Stimulated activated CD8-positive, alpha-beta memory T cell treated with anti-CD3 and anti-CD28 coated beads, Interleukin-7, amount 100 ng/mL, for 1 hour (primary cell): Measurements from ENCODE around the gene USP35.
"Not testable (repeated sequence)": the region's sequence is repeated elsewhere in the genome, so short reads cannot be mapped to it uniquely, and the experiment has no call there.

ENCODE experiments used
- DNase-seq, 2 donors: peaks; one replicate each; pipeline ENCODE4 v3.0.0-alpha.2; 2020; ENCODE audit warnings: low read depth in 2 of 2

Gene USP35

DNA sequence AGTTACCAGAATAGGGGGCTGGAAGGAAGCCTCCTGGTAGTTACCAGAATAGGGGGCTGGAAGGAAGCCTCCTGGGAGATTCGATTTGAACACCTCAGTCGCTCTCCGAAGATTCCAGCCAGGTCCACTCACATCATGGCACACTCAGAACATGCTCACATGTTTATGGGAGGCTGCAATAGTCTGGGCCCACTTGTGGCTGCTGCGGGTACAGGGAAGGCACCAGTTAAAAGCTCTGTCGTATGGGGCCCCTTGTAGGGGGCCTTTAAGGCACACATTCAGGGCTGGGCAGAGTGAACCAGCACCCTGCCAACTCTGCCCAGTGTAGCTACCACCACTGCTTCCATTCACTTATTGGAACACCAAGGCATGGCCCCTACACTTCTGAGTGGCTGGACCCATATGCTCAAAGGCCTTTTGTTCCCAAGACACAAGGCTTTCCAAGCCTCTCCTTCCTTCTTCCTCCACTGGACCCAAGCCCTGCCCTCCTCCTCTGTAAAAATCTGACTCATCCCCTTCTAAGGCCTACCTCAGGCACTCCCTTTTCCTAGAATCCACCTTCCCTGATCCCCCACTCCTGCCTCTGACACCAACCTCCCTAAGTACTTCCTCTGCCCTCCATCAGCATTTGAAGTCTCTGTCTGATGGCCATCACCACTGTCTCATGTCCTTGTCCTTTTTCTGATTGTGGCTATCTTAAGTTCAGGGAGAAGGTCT is 28.0 kb downstream of the USP35 start:
- no peak for DNase-seq

DNA sequence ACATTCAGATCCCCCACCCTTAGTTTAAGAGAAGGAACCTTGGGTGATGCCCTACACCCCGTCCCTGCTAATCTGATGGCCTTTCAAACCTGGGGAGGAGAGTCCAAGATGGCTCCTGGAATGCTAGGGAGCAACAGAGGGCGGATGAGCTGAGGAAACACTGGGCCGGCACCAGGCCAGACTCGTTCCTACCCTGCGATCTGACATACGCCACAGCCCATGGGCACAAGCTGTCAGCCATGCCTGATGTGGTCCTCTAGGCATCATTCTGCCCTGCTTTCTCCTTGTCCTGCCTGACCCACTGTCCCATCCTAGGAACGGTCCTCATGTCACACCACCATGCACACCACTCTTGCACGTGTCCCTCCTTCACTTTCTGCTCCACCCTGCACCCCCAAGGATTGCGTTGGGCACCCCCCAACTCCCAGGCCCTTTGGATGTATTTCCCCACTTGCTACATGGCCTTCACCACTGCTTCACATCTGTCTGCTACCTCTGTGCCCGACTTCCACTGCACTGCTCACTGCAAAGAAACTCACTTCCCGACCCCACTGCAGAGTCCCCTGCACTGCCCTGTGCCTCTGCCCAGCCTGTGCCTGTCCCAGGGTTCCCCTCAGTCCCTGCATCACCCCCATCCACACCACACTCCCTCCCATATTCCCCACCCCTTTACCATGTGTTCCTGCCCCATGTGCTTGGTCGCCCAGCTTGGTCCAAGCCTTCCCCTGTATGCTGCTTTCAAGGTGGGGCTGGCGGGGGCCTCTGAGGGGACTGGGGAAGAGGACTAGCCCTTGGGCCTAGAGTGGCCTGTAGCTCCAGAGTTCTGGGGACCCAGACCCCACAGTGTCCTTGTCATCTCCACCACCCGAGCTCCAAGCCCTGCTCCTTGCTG is 29.2 kb downstream of the USP35 start:
- DNase-seq = no peak

DNA sequence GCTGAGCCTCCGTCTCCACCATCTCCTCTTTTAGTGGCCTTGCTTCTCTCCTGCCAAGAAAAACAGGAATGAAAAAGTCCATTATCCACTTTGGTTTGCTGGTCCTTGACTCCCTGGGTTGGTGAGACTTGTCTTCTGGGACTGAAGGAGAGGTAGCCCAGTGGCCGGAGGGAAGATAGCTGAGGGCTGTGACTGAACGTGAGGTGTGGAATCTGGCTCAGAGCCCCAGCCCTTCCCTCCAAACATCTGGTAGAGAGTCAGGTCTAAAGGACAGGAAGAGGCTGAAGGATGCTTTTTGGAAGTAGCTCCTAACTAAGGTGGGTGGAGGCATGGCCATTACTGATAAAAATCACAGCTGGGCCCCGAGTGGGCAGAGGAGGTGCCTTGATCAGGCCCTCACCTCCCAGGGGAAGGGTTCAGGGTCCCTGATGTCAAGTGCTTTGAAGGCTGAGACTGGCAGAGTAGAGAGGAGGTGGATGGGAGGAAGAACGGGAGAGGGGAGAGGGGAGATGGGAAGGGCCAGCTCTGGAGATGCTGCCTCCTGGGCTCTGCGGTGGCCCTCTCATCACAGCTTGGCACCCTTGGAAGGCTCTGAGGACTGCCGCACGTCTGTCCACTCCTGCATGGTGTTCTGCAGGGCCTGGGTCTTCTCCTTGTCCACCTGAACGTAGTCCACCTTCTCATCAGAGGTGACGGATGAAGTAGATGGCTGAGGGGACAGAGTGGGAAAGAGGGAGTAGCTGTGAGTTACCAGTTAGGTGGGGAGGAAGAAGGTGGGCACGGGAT is 30.2 kb downstream of the USP35 start:
- no peak for DNase-seq

DNA sequence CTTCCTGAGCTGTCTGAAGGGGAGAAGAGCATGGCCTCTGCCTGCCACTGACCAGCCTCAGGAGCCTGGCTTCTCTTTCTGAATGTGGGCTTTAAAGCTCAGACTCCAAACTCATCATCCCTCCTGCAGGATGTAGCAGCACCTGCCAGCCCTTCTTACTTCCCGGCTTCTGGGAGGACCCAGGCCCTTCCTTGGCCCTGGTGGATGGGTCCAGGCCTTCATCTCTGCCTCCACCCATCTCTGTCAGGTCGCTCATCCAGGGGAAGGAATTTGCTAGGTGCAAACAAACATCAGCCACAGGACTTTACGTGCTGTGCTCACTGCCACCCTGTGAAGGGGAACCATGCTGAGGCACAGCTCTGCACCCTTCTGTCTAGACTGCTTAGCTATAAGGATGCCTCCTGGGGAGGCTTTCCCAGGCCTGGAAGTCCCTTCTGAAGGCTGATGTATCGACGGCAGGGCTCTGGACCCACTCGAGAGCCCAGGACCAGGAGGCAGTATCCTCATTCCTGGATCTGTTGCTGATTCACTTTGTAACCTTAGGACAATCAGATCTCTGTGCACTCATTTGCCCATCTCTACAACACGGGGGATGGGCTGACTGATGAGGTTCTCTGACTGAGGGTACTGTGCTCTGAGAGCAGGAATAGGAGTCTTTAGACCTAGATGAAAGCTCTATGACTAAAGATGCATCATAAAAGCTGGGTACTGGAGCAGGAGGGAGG is 30.9 kb downstream of the USP35 start:
- DNase-seq = no peak

DNA sequence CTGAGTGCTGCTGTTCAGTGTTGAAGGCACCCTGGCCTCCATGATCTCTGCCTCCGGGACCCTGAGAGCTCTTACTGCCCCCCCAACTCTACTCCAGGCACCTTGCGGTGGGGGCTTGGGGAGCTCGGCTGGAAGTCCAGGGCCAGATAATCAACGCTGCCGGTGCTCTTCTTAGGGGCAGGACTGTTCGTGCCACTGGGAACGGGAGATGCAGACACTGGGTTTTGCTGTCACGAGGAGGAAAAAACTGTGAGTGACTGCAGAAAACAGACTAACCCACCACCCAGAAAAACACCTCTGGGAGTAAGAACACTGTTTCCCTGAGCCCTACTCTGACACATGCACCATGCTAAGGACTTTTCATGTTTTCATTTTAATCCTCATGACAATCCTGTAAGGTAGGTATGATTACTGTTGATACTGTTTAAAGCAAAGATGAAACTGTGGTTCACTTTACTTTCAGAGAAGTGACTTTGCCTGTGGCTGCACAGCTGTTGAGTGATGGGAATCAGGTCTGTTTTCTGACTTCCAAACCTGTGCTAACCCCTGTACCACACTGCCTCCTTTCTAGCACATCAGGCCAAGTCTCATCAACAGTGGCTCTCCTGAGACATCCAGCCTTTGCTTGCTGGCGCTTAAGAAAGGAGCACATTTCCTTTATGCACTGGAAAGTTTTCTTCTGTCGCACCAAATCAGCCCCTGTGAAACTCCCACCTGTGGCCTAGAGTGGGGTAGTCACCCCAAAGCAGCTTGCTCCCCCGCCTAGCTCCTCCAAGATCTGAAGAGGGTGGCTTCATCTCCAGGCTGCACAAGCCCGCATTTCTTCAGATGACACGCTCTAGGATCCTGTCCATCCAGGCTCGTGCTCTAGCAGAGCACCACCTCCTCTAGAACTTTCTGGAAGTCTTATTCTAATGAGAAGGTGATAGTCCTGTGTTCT is 31.8 kb downstream of the USP35 start:
- no peak for DNase-seq

DNA sequence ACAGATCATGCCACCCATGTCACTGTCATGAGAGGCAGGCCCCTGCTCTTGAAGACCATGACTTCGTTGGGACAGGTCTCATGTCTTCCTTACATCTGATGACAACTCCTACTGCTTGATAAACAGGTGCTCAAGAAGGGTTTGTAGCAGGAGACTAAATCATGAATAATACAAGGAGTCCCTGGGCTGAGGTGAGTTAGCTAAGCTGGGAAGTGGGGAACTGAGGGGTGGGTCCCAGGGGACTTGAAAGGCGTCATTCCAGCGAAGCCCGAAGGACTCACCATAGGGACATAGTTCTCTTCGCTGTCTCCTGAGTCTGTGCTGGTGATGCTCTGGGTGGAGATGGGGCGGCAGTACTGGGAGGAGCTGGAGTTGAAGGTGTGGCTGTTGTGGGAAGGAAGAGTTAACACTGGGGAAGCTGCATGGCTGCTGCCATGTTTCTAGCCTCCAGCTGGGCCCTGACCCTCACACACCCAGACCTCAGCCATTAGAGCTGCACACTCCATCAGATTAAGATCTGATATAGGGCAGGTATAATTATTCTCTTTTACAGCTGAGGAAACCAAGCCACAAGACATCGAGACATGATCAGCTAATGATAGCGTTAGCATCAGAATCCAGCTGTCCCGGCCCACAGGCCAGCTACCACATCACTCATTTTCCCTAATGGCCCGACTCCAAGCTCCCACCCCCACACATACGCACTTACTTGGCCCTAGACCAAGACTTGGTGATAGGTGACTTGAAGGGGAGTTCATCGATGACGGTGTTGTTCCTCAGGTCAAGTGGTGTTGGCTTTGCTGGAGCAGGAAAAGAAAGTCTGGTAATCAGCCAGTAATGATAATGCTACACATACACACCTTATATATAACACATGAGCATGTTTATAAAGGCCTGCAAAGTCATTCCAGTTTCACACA is 32.9 kb downstream of the USP35 start:
- DNase-seq = no peak

DNA sequence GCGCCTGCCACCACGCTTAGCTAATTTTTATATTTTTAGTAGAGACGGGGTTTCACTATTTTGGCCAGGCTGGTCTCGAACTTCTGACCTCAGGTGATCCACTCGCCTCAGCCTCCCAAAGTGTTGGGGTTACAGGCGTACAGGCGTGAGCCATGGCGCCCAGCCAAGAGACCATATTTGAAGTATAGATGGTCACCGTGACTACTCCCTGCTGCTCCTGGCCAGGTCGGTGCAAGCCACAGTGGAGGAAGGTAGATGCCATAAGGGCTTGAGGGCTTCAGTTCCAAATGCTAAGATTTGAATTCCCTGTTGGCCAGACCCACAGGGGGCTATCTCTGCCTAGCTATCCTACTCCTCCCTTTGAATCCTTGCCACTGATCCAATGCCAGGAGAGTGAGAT is 34.0 kb downstream of the USP35 start:
- not testable (repeated sequence) for DNase-seq

DNA sequence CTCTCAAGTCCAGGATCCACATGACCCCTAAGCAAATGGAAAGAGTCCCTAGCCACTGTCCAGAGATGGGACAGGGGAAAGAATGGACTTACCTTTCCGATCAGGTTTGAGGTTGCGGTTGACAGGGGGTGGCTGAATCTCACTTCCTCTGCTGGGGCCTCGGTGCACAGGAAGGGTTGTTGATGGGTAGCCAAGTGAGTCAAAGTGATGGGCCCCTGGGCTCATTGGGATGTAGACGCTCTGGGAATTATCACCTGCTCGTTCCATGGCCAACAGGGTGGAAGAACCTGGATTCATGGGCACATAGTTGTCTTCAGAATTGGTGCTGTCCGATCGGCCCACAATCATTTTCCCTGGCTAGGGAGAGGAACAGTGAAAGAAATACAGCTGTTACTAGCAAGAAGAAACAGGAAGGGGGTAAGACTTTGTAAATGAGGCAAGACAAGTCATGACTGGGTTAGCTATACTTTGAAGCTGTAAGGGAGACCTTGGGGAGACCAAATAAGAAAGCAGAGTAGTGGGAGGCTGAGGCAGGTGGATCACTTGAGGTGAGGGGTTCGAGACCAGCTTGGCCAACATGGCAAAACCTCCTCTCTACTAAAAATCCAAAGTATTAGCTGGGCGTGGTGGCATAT is 34.7 kb downstream of the USP35 start:
- DNase-seq = no peak

DNA sequence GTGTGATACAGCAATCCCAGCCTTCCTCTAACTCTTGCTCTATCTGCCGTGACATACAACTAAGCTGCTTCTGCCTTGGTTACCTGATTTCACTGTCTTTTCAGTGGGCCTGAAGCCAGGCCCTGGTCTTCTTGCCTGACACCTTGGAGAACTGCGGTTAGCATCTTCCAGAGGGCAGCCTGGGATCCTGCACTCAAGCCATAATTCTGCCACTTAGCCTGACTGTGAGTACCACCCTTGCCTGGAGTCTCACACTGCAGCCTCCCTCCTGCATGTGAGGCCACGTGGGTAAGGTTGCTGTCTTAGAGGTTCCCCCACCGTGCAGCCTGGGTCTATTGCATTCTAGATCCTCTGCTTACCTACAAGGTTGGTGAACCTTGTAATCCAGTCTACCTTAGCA is 35.8 kb downstream of the USP35 start:
- DNase-seq = no peak

DNA sequence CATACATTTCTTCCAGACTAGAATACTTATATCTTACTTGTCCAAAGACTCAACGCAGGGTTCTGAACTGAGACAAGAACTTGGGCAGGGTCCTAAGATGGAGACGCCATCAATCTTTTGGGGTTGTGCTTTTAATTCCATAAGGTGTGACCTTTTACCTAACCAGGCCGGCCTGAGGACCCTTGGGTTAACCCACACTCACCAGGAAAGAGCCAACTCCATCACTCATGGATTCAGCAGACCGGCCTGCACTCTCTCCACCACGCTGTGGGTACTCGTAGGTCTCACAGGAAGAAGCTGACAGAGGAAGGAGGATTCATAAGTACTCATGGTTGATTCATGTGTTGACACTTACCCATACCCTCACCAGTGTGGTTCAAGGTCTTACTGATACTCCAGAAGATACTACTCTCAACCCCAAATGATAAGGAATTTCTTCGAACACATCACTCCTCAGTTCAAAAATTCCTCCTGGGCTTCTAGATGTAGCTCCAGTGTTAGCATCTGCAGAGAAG is 36.2 kb downstream of the USP35 start:
- DNase-seq = no peak

DNA sequence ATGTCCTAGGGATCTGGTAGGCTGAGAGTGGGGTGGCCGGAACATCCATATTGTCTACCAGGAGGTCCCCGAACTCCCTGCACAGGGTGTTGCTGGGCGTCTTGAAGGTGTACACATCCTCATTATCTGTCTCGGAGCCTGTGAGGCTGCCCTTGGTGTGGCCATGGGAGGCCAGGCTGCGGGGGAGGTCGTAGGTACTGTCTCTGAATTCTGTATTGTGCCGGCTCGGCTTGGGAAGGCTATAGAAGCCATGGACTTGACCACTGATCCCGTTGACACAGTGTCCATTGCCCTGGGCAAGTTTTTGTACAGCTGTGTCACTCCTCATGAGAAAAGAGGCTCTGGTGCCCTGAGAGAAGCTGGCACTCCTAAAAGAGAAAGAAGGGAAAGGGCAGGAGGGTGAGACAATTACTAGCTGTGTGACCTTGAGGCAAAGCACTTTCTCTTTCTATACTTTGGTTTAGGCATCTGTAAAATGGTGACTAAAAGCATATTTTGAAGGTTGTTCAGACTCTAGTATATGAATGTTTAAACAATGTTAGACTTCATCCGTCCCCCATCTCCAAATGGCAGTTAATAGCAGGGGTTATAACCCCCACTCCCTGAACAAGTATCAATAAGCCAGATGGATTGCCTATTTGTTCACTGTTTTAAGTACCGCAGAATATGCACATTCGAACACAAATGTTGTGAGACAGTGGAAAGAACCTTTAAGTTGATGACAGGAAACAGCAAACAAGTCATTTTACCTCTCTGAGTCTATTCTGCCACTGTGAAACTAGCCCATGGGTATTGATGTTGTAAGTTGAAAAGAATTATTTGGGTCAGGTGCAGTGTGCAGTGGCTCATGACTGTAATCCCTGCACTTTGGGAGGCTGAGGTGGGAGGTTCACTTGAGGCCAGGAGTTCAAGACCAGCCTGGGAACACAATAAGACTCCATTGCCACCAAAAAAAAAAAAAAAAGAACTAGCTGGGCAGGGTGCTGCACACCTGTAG is 38.3 kb downstream of the USP35 start:
- no peak for DNase-seq

DNA sequence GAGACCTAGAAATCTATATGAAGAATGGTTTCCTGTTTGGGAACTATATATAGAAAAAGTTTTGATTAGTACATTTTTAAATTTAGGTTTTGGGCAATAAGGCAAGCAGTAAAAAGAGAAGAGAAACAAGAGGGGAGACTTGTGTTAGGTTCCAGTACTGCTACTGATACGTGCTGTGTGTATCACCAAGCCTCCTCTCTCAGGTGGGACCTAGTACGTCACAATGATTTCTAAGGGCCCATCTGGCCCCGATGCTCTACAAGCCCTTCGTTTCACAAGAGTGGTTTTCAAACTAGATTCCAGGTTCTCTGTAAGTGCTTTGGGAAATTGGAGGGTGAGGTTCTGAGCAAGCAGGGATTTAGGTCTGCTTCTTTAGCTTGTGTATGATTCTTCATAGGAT is 39.2 kb downstream of the USP35 start:
- DNase-seq = no peak

DNA sequence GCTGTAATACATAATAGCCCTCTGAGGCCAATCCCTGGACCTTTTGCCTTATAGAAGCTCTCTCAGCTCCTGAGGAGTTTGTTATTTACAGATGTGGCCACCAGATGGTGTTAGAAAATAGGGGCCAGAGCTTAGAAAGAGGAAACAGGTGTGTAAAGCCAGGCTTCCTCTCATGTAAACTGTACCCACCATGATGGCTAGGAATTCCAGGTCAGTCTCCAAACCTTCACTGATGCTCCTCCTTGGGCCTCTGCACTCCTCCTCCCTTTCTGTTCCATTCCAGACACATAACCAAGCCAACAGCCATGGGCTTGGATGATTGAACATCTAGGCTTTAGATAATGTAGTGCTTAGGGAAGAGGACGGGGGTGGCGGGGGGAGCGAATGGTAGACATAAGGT is 39.7 kb downstream of the USP35 start:
- DNase-seq = no peak

DNA sequence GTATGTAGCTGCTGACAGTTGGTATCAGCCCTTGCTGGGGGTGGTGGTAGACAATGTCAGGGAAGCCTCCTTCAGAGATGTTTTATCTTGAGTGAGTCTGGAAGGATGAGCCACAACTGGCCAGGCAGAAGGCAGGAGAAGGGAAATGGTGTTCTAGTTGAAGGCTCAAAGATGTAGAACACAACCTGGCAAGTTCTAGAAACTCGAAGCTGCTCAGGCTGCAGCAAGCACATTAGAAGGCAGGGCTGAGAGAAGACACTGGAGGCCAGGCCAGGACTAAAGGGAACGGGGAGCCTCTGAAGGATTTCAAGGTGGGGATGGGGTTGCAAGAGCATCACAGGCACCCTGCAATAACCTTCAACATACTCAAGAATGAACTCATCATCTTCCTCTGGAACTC is 40.4 kb downstream of the USP35 start:
- DNase-seq = no peak

DNA sequence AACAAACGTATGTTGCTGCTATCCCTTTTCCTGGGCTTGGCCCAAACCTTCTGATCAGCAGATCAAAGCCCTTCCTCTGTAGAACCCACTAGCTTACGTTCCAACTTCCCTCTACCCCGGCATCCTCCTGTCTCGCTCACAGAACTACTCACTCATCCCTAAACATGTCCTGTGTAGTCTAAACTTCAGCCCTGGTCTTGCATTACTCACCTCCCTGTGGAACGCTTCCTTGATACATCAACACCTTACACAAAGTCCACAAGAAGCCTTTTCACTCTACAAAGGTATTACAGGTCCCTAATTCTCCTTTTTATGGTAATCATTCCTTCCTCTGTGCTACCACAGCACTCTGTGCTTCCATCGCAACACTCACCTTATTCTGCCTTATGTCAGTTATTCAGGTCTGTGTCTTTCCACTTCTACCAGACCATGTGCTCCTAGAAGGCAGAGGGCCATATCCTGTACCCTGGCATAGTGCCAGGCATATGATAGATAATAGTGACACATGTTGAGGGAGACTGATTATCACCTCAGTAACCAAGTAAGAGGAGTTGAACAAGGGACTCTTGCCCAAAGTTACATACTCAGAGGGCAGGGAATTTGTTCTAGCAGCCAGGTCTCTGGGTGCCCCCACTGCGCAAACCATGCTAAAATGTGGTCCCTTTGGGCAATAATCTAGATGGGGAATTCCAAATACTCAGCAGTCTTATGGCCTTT is 41.6 kb downstream of the USP35 start:
- no peak for DNase-seq

DNA sequence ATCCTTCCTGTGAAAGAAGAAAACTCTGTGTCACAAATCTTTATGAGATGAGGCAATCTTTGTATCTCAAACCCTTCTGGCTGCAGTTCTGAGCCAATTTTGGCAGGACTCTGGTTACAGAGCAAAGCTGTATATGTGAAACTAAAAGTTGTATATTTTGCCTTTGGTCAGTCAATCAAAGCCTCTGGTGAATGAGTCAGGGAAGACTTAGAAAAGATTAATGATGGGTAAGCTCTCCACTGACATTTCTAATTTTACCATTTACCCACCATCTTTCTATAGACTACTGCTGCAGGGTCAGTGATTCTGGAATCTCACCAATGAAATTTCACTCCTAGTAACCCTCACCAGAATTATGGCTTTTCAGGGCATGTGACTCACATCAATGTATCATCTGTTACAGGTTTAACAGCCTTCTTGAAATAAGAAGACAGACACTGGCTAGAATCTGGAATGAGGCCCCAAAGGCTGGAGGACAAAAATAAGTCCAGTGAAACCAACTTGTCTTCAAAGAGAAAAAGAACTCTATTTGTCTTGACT is 43.3 kb downstream of the USP35 start:
- DNase-seq = no peak

DNA sequence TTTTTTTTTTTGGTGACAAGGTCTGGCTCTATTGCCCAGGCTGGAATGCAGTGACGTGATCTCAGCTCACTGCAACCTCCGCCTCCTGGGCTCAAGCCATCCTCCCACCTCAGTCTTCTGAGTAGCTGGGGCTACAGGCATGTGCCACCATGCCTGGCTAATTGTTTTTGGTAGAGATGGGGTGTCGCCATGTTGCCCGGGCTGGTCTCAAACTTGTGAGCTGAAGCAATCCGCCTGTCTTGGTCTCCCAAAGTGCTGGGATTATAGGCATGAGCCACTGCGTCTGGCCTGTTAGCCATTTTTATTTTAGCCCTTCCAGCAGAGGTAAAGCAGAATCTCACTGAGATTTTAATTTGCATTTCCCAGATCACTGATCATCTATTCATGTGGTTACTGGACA is 44.3 kb downstream of the USP35 start:
- not testable (repeated sequence) for DNase-seq
